ENCODE results near the gene GFPT1. TPM values are rescaled to one million over a fixed set of nuclear protein-coding genes. Genes with fewer than 3 reads are reported as not detected.
"Not testable (repeated sequence)": the region's sequence is repeated elsewhere in the genome, so short reads cannot be mapped to it uniquely, and the experiment has no call there.

Gene GFPT1
- total RNA-seq, 1 donor from 2014 or later: 79.4 TPM

GRCh38 chr2:69383176-69383812 lies 3.7 kb downstream of the GFPT1 start:
- DNase-seq: no peak

- DNase-seq: no peak
Observed at GRCh38 chr2:69382547-69382946, 4.5 kb downstream of the GFPT1 start.

GRCh38 chr2:69381337-69381737 lies 5.7 kb downstream of the GFPT1 start:
- no peak for DNase-seq

- no peak for DNase-seq
Observed at GRCh38 chr2:69380072-69380917, 6.7 kb downstream of the GFPT1 start.

GRCh38 chr2:69376403-69376802 lies 10.6 kb downstream of the GFPT1 start:
- DNase-seq: no peak

- DNase-seq: no peak
Observed at GRCh38 chr2:69375494-69376353, 11.3 kb downstream of the GFPT1 start.

- DNase-seq: no peak
Observed at GRCh38 chr2:69372767-69373166, 14.3 kb downstream of the GFPT1 start.

- no peak for DNase-seq
Observed at GRCh38 chr2:69369802-69370201, 17.2 kb downstream of the GFPT1 start.

- DNase-seq: no peak
Observed at GRCh38 chr2:69368588-69368987, 18.4 kb downstream of the GFPT1 start.

GRCh38 chr2:69359371-69359770 lies 27.7 kb downstream of the GFPT1 start:
- no peak for DNase-seq

GRCh38 chr2:69358914-69359313 lies 28.1 kb downstream of the GFPT1 start:
- no peak for DNase-seq

GRCh38 chr2:69356471-69356870 lies 30.6 kb downstream of the GFPT1 start:
- DNase-seq: no peak

GRCh38 chr2:69354976-69355375 lies 32.1 kb downstream of the GFPT1 start:
- DNase-seq: not testable (repeated sequence)

GRCh38 chr2:69353360-69353759 lies 33.7 kb downstream of the GFPT1 start:
- DNase-seq: no peak

- DNase-seq: no peak
Observed at GRCh38 chr2:69348781-69349180, 38.2 kb downstream of the GFPT1 start.

GRCh38 chr2:69345434-69345833 lies 41.6 kb downstream of the GFPT1 start:
- no peak for DNase-seq

GRCh38 chr2:69344305-69344704 lies 42.7 kb downstream of the GFPT1 start:
- DNase-seq: no peak

GRCh38 chr2:69340101-69340775 lies 46.8 kb downstream of the GFPT1 start:
- DNase-seq: no peak

GRCh38 chr2:69335311-69335710 lies 51.7 kb downstream of the GFPT1 start:
- no peak for DNase-seq

GRCh38 chr2:69333352-69333751 lies 53.7 kb downstream of the GFPT1 start:
- no peak for DNase-seq

- no peak for DNase-seq
Observed at GRCh38 chr2:69330781-69331180, 56.2 kb downstream of the GFPT1 start.

- DNase-seq: no peak
Observed at GRCh38 chr2:69322631-69323030, 64.4 kb downstream of the GFPT1 start.
